GM10248 (cell line): Measurements from ENCODE around the gene CTLA4.

ENCODE experiments used
- CTCF ChIA-PET: fragments of 300-600 bp; sonication (Branson Sonifier 250); formaldehyde crosslinking; extraction: SDS; loops from one replicate; lab custom pipeline; 2021; ENCODE audit warnings: antibody characterized with exemption; lab: Yijun Ruan, JAX
- POLR2A ChIA-PET: fragments of 350-650 bp; sonication (Branson Sonifier 250); formaldehyde crosslinking; extraction: SDS; loops from one replicate; lab custom pipeline; 2020; ENCODE audit warnings: antibody characterized with exemption; lab: Yijun Ruan, JAX
- DNase-seq: peaks from one replicate; pipeline ENCODE4 v3.0.0; 2012; ENCODE audit errors: extremely low spot score
- CTCF ChIP-seq: IDR thresholded peaks from 2 replicates; pipeline ENCODE4 v1.5.1; 2012; ENCODE audit warnings: mild to moderate bottlenecking, low read depth; ENCODE audit errors: extremely low read depth, missing control alignments, control extremely low read depth

Gene CTLA4

DNA sequence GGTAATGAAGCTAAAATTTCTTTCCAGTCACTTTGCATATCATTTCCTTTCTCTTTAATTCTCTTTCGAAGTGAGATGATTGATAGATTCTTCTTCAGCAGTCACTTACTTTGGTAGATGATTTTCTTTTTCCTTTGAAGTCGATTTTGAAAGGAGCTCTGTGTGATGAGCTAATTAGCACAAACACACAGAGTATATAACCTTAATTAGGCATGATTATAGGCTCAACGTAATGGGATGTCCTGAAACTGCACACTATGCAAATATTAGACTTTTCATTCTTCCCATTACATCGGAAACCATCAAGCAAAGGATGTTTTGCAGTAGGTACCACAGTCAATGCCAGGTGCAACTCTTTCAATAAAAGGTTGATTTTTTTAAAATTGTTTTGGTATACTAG lies 6.4 kb upstream of the CTLA4 start:
- no peak for DNase-seq
- ChIA-PET CTCF (interaction anchor here (1.3 to 2.3 kb wide), 2 partner anchors 14 to 45 kb away, joined by 4 to 6 read pairs; no protein-coding TSS in a partner anchor), POLR2A (no interaction called here)
- no peak for TF ChIP-seq CTCF

DNA sequence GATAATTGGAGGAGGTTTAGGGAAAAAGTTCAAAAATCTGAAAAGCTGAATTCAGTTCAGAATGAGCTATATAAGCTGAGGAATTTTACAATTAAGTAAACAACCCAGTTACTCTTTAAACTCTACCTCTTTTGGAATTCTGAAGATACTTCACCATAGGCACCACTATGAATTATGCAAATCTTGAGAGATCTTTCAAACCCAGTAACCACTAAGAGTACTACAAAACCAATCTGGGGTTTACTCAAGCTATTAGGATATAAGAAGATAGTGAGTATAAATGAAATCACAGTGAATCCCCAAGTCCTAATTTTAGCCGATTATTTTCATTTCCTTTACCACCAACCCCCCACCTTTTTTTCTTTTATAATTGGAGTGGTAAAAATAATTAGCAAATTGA lies 6.0 kb upstream of the CTLA4 start:
- no peak for TF ChIP-seq CTCF
- CTCF ChIA-PET = interaction anchor here (1.3 to 2.3 kb wide), 2 partner anchors 14 to 46 kb away, joined by 4 to 6 read pairs; no protein-coding TSS in a partner anchor
- POLR2A ChIA-PET = no interaction called here
- no peak for DNase-seq

DNA sequence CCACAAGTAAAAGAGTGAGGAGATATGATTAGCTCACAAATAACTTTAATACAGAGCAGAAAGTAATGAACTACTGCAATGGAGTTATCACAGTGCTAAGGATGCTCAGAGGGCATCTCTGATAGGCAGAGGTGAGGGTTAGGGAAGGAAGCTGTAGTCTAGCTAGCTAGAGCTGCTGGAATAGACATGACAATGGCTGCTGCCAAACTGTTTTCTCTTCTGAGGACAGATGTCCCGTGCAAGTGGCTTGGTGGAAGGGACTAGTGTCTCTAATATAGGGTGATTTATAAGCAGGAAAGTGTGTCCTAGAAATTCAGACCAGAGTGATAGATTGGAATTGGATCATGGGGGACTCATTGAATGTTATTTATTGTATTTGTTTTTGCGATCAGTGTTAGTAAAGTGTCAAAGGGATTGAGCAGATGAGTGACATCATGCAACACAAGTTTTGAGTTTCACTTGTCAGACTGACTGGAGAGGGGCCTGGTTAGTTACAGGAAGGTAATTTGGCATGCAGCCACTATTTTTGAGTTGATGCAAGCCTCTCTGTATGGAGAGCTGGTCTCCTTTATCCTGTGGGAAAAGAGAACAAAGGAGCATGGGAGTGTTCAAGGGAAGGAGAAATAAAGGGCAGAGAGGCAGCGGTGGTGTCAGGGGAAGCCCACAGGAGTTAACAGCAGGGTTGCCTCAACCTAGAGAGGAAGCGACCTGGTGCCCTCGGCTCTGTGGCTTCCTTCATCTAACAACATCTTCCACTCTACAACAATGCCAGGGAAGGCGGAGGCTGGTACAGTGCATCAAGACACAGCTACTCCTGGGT lies 1.9 kb downstream of the CTLA4 start:
- POLR2A ChIA-PET = no interaction called here
- no peak for DNase-seq
- CTCF ChIA-PET = interaction anchor here (1.2 to 3.3 kb wide), 3 partner anchors 10 to 40 kb away, joined by 3 to 9 read pairs (median 3); no protein-coding TSS in a partner anchor
- TF ChIP-seq CTCF = no peak

DNA sequence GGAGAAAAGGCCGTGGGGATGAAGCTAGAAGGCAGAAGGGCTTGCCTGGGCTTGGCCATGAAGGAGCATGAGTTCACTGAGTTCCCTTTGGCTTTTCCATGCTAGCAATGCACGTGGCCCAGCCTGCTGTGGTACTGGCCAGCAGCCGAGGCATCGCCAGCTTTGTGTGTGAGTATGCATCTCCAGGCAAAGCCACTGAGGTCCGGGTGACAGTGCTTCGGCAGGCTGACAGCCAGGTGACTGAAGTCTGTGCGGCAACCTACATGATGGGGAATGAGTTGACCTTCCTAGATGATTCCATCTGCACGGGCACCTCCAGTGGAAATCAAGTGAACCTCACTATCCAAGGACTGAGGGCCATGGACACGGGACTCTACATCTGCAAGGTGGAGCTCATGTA lies 2.9 kb downstream of the CTLA4 start:
- ChIA-PET POLR2A (no interaction called here), CTCF (interaction anchor here (1.2 to 3.3 kb wide), 2 partner anchors 11 to 39 kb away, joined by 3 to 9 read pairs; no protein-coding TSS in a partner anchor)
- TF ChIP-seq CTCF = no peak
- no peak for DNase-seq

- ChIA-PET CTCF (interaction anchor here (2.1 kb wide), 1 partner anchor 11 kb away, joined by 5 read pairs; no protein-coding TSS in a partner anchor), POLR2A (no interaction called here)
These were observed 3.4 kb downstream of the CTLA4 start for GRCh38 chr2:203870941-203871340.

More at GRCh38 chr2:203870941-203871340, 3.4 kb downstream of the CTLA4 start:
- DNase-seq = no peak
- no peak for TF ChIP-seq CTCF
